ENCODE results near the gene ANKRD34A.
"Not testable (repeated sequence)": the region's sequence is repeated elsewhere in the genome, so short reads cannot be mapped to it uniquely, and the experiment has no call there.

The ANKRD34A gene

GRCh38 chr1:145927916-145928643 is 36.3 kb downstream of the ANKRD34A start:
- TF ChIP-seq CTCF (IDR thresholded peaks at IDR 0.05; ENCODE audit: low read length, missing control alignments) = no peak
- peak overlapping the region; percentile 65 for H3K4me3 ChIP-seq (replicated peaks; ENCODE audit: low read depth, low read length)
- no peak for DNase-seq (ENCODE audit: low read depth)

- peak within 1 kb of the TSS; percentile 65 for H3K4me3 ChIP-seq (replicated peaks; ENCODE audit: low read depth, low read length)
- peak; percentile 99 for DNase-seq (ENCODE audit: low read depth)
These were observed 37.1 kb downstream of the ANKRD34A start, which contains the start of gene RBM8A for GRCh38 chr1:145927063-145927886. Gene RBM8A (minus strand): TSS chr1:145927484. CDS start chr1:145927426, 58 bp downstream.

GRCh38 chr1:145926686-145927062 is 37.7 kb downstream of the ANKRD34A start:
- DNase-seq (ENCODE audit: low read depth) = no peak
- TF ChIP-seq CTCF (IDR thresholded peaks at IDR 0.05; ENCODE audit: low read length, missing control alignments) = no peak
- H3K4me3 ChIP-seq (replicated peaks; ENCODE audit: low read depth, low read length) = peak overlapping the region; percentile 65

More at GRCh38 chr1:145927063-145927886, 37.1 kb downstream of the ANKRD34A start, which contains the start of gene RBM8A:
- peak; percentile 60 for TF ChIP-seq CTCF (IDR thresholded peaks at IDR 0.05; ENCODE audit: low read length, missing control alignments)

- peak; percentile 61 for DNase-seq (ENCODE audit: low read depth)
- TF ChIP-seq CTCF (IDR thresholded peaks at IDR 0.05; ENCODE audit: low read length, missing control alignments) = no peak
- H3K4me3 ChIP-seq (replicated peaks; ENCODE audit: low read depth, low read length) = no peak overlapping the region
These were observed 42.1 kb downstream of the ANKRD34A start for GRCh38 chr1:145922266-145922665.

GRCh38 chr1:145920297-145920696 is 44.1 kb downstream of the ANKRD34A start:
- DNase-seq (ENCODE audit: low read depth); H3K4me3 ChIP-seq (replicated peaks; ENCODE audit: low read depth, low read length): not testable (repeated sequence)

GRCh38 chr1:145918992-145919939 is 45.1 kb downstream of the ANKRD34A start:
- peak overlapping the region; percentile 97 for H3K4me3 ChIP-seq (replicated peaks; ENCODE audit: low read depth, low read length)
- peak; percentile 48 for DNase-seq (ENCODE audit: low read depth)
- no peak for TF ChIP-seq CTCF (IDR thresholded peaks at IDR 0.05; ENCODE audit: low read length, missing control alignments)

All from fibroblast of pulmonary artery (primary cell).